Astrocyte of the cerebellum (primary cell): Measurements from ENCODE around the gene TFCP2L1.

ENCODE experiments used
- DNase-seq: peaks from one replicate; pipeline ENCODE4 v3.0.0-alpha.2; 2011; ENCODE audit warnings: low read depth
- H3K4me3 ChIP-seq: 2 replicates; pipeline ENCODE4 v1.5.1; 2011; ENCODE audit warnings: mild to moderate bottlenecking, low read depth, low read length, moderate library complexity
- in situ Hi-C: cut with HindIII; loops from 2 replicates; pipeline ENCODE4 v1.10.0; 2017; ENCODE audit warnings: low sequenced_read_pairs
- TF ChIP-seq, protein P1 (sequence below): IDR thresholded peaks from 2 replicates; pipeline ENCODE4 v1.5.1; 2012; ENCODE audit warnings: low read length, low read depth, moderate library complexity, mild to moderate bottlenecking; ENCODE audit errors: missing control alignments

TFCP2L1 gene

DNA sequence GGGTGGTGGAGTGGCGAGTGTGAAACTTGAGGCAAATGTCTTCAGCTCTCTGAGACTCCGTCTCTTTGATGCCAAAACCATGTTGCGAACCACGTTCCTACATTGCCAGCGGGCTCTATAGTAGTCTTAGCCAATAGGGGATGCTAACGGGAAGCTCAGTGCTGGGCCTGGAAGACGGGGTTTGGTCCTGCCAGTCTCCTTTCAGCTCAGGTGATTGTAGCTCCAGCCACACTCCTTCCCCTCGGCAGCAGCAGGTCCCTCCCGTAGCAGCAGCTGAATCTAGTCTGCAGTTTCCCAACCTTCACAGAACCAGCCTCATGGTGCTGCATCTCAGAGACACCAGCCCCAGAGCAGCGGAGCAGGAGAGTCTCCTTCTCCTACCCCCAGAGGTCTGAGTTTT, 109.7 kb downstream of the TFCP2L1 start:
- TF ChIP-seq, protein P1, sequence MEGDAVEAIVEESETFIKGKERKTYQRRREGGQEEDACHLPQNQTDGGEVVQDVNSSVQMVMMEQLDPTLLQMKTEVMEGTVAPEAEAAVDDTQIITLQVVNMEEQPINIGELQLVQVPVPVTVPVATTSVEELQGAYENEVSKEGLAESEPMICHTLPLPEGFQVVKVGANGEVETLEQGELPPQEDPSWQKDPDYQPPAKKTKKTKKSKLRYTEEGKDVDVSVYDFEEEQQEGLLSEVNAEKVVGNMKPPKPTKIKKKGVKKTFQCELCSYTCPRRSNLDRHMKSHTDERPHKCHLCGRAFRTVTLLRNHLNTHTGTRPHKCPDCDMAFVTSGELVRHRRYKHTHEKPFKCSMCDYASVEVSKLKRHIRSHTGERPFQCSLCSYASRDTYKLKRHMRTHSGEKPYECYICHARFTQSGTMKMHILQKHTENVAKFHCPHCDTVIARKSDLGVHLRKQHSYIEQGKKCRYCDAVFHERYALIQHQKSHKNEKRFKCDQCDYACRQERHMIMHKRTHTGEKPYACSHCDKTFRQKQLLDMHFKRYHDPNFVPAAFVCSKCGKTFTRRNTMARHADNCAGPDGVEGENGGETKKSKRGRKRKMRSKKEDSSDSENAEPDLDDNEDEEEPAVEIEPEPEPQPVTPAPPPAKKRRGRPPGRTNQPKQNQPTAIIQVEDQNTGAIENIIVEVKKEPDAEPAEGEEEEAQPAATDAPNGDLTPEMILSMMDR, result no peak
- in situ Hi-C loops, result no loop called here
- no peak for DNase-seq
- H3K4me3 ChIP-seq, result no peak overlapping the region

DNA sequence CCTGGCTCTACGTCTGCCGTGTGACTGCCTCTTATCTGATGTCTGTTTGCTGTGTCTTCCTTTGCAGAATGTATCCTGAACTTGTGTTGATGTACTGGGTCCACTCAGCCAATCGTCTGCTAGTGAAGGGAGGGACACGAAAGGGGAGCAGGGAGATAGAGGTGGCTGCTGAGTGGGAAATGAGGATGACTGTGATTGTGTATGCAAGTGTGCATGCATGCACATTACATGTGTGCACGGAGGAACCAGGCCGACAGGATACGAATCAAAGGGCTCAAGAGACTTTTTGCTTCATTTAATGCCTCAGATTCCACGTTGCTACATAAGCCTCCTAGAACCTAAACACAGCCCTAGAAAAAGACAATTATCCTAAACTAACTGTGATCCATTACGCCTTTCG, 111.2 kb downstream of the TFCP2L1 start:
- no peak overlapping the region for H3K4me3 ChIP-seq
- TF ChIP-seq, protein P1, result no peak
- in situ Hi-C loops, result no loop called here
- no peak for DNase-seq

DNA sequence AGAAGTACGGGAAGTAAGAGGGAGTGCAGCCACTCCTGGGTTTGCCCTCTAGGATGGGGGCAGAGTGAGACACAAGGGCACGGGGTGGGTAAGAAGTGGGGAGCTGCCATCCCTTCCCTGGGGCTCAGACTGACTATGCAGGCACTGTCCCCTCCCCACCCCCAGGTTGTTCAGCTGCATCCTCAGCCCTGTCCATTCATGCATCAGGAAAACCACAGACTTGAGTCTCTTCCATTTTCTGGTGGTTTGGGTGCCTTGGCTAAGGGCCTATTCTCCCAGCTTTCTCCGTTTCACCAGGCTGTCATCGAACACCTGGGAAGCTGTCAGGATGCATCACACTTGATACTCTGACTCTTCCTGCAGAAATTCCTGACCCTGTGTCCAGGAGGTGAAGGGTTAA, 111.9 kb downstream of the TFCP2L1 start:
- in situ Hi-C loops, result no loop called here
- DNase-seq, result peak; percentile 41
- TF ChIP-seq, protein P1, result no peak
- H3K4me3 ChIP-seq, result no peak overlapping the region

DNA sequence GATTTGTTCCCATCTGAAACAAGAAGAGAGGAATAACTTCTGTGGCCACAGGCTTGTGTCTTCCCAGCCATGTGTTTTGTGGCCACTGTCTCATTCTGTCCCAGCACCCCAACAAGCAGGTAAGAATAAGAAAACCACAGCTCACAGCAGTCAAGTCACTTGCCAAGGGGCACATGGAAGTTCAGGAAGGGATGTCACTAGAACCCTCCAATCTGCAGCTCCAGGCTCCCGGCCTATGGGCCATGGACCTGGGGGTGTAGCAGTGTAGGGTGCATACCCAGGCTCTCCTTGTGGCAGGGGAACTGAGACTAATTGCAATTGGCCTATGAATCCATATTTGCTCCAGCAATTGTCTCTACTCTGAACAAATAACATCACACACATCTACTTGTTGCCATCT, 112.5 kb downstream of the TFCP2L1 start:
- in situ Hi-C loops, result no loop called here
- DNase-seq, result no peak
- TF ChIP-seq, protein P1, result no peak
- no peak overlapping the region for H3K4me3 ChIP-seq

DNA sequence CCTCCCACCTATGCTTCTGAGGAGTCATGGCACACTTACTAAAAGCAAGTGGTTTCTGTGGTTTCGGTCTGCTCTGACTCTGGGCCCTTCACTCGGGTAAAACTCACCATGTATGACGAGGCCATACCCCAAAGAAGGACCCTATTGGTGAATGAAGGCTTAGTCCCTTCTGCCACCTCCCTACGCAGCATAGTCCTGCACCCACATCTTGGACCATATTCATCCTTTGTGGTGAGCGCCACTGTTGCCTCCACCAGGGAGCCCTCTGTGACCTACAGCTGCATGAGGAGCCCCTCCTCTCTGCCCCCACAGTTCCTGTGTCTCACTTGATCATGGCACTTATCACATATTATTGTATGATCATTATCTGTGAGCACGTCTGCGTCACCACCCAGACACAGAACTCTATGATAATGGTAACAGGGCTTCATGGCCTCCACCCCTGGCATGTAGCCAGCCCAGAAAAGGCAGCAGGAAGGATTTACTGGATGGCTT, 113.3 kb downstream of the TFCP2L1 start:
- no peak for DNase-seq

DNA sequence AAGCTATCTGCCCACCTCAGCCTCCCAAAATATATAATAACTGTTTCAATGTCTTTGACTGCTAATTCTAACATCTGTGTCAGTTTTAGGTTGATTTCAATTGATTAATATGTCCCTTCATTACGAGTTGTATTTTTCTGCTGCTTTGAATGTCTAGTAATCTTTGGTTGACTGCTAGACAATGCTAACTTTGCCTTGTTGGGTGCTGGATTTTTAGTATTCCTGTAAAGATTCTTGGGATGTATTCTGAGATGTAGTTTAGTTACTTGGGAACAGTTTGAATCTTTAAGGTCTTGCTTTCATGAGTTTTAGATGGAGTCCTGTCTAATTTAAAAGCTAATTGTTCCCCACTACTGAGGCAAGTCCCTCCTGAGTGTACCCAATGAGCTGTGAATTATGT, 114.4 kb downstream of the TFCP2L1 start:
- TF ChIP-seq, protein P1, result no peak
- in situ Hi-C loops, result no loop called here

More for the DNA sequence above, 113.3 kb downstream of the TFCP2L1 start:
- no peak overlapping the region for H3K4me3 ChIP-seq
- TF ChIP-seq, protein P1, result no peak
- in situ Hi-C loops, result no loop called here

DNA sequence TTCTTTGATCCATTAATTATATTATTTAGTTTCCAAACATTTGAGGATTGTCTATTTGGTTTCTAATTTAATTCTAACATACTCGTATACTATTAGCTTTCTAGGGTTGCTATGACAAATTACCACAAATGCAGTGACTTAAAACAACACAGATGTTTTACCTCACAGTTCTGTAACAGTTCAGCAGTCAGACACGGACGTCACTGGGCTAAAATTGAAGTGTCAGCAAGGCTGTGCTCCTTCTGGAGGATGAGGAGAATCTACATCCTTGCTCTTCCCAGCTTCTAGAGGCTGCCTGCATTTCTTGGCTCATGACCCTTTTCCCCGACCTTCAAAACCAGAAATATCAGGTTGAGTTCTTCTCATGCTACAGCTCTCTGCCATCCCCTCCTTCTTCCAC, 117.6 kb downstream of the TFCP2L1 start:
- TF ChIP-seq, protein P1, result no peak
- DNase-seq, result no peak
- H3K4me3 ChIP-seq, result no peak overlapping the region
- in situ Hi-C loops, result no loop called here

More for the DNA sequence above, 114.4 kb downstream of the TFCP2L1 start:
- no peak overlapping the region for H3K4me3 ChIP-seq
- no peak for DNase-seq
